GM10266 (cell line): ENCODE measurements around the gene POU1F1.

Experiments used
- DNase-seq: peaks from one replicate; pipeline ENCODE4 v3.0.0; 2012; ENCODE audit errors: extremely low spot score
- TF ChIP-seq, protein P1 (sequence below): IDR thresholded peaks from 2 replicates; pipeline ENCODE4 v1.5.1; 2012; ENCODE audit warnings: mild to moderate bottlenecking, low read depth; ENCODE audit not compliant: control insufficient read depth, insufficient read depth; ENCODE audit errors: missing control alignments

POU1F1 gene, protein sequence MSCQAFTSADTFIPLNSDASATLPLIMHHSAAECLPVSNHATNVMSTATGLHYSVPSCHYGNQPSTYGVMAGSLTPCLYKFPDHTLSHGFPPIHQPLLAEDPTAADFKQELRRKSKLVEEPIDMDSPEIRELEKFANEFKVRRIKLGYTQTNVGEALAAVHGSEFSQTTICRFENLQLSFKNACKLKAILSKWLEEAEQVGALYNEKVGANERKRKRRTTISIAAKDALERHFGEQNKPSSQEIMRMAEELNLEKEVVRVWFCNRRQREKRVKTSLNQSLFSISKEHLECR

DNA sequence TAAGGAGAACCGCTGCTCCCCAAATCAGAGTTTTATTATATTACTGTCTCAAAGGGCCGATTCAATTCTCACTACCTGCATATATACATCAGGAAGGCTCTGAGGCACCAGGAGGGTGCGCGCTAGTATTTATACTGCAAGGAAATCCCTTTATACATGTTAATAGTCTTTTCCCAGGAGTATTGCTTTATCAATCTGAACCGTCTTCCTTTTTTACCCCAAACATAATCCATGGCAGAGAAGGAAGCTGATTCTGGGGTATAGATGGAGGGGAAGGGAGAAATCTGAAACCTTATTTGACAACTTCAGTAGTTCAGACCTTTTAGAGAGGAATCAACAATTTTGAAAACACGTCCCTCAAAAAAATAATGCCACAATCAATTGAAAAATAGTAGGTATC is at the start of gene POU1F1:
Gene POU1F1, minus strand, starts transcription at position 101 of the 400 bp plus-strand sequence. CDS start 122 bp downstream, outside the sequence.
- TF ChIP-seq, protein P1, sequence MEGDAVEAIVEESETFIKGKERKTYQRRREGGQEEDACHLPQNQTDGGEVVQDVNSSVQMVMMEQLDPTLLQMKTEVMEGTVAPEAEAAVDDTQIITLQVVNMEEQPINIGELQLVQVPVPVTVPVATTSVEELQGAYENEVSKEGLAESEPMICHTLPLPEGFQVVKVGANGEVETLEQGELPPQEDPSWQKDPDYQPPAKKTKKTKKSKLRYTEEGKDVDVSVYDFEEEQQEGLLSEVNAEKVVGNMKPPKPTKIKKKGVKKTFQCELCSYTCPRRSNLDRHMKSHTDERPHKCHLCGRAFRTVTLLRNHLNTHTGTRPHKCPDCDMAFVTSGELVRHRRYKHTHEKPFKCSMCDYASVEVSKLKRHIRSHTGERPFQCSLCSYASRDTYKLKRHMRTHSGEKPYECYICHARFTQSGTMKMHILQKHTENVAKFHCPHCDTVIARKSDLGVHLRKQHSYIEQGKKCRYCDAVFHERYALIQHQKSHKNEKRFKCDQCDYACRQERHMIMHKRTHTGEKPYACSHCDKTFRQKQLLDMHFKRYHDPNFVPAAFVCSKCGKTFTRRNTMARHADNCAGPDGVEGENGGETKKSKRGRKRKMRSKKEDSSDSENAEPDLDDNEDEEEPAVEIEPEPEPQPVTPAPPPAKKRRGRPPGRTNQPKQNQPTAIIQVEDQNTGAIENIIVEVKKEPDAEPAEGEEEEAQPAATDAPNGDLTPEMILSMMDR, result no peak
- no peak for DNase-seq

DNA sequence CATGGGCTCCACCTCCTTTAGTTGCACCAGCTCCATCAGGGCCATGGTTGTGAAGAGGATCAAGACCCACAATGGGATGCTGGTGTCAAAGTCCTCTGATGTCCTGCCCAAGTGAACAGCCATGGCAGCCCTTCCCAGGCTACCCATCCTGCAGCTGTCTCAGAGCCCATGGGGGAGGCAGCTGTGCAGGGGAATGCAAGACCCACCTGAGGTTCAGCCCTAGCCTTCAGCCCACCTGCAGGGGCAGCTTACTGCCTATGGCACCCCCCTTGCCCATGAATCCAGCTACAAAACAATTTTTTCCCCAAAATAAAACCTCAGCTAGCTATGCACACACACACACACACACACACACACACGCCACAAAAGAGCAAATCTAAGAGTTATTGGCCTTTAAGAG is 48.2 kb upstream of the POU1F1 start:
- no peak for DNase-seq
- TF ChIP-seq, protein P1, result no peak

DNA sequence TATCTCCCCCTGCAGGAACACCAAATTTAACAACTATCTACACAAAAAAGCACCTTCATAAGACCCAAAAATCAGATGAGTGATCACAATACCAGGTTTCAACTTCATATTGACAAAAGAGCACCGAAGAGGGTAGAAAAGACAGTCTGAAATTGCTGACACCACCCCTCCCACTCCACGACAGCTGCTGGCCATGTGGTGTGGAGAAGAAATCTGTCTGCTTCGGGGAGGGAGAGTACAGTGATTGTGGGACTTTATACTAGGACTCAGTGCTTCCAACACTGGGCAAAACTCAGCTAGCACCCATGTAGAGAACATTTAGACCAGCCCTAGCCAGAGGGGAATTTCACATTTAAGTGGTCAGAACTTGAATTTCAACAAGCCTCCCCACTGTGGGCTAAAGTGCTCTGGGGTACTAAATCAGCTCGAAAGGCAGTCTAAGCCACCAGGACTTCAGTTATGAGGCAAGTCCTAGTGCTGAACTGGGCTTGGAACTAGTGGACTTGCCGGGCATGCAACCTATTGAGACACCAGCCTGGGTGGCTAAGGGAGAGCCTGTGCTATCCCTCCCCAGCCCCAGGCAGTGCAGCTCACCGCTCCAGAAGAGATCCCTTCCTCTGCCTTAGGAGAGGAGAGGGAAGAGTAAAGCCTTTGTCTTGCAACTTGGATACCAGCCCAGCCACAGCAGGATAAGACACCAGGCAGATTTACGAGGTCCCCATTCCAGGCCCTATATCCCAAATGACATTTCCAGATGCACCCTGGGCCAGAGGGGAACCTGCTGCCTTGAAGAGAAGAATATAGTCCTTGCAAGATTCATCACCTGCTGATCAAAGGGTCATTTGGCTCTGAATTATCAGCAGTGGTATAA is 44.6 kb upstream of the POU1F1 start:
- DNase-seq, result no peak
- TF ChIP-seq, protein P1, result no peak

- TF ChIP-seq, protein P1, result no peak
Observed at GRCh38 chr3:87318617-87319021, 42.2 kb upstream of the POU1F1 start.

GRCh38 chr3:87317779-87318178 is 41.4 kb upstream of the POU1F1 start:
- TF ChIP-seq, protein P1, result no peak
- no peak for DNase-seq

More at GRCh38 chr3:87318617-87319021, 42.2 kb upstream of the POU1F1 start:
- no peak for DNase-seq

DNA sequence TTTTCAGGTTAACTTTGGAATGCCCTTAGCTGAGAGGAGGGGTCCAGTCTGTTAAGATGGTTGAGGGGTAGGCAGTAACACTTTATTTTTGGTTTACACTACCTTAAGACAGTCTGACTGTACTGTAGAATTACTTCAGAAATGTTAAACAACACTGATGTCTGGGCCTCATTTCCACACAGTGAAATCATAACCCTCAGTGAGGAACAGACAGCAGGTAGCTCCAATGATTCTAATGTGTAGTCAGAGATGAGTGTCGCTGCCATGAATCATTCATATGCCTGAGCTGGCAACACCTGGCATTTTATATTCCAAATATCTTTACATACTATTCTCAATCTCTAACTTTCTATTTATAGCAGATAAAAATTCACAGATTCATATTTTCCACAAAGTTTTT is 37.3 kb upstream of the POU1F1 start:
- TF ChIP-seq, protein P1, result no peak
- no peak for DNase-seq

- no peak for DNase-seq
- TF ChIP-seq, protein P1, result no peak
Observed at GRCh38 chr3:87311309-87311708, 34.9 kb upstream of the POU1F1 start.
